ENCODE data around the gene GABARAPL2. TPM values are rescaled to one million over a fixed set of nuclear protein-coding genes. Genes with fewer than 3 reads are reported as not detected.

The GABARAPL2 gene
- total RNA-seq, 4 donors from 2014 or later, result 52.0 to 80.9 (median 61.9) TPM

DNA sequence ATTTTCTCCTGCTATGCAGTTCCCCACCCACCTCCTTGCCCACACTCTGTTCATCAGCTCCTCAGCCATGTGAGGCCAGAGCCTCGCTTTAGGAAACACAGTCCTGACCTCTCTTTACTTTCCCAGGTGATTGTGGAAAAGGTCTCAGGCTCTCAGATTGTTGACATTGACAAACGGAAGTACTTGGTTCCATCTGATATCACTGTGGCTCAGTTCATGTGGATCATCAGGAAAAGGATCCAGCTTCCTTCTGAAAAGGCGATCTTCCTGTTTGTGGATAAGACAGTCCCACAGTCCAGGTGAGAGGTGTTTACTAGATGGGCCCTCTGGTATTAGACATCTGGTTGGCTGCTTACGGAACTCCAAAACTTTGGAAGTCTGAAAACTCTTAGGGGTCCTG lies 1.7 kb downstream of the GABARAPL2 start:
- H3K27ac ChIP-seq, result no peak overlapping the region
- peaks cover 0 to 43% (median 7%) of the 10 kb centered on the region in 4 donors for H3K4me1 ChIP-seq
- peak overlapping the region in 1 of 4 donors; percentile 97 for H3K4me3 ChIP-seq
- no peaks in the 10 kb centered on the region for H3K27me3 ChIP-seq
- TF ChIP-seq CTCF (IDR thresholded peaks at IDR 0.05) (no peak), POLR2A (IDR thresholded peaks at IDR 0.05) (no peak)
- no peak for DNase-seq
- peaks cover 0 to 53% (median 0%) of the 10 kb centered on the region in 3 donors for H3K36me3 ChIP-seq
- no peaks in the 10 kb centered on the region for H3K9me3 ChIP-seq

DNA sequence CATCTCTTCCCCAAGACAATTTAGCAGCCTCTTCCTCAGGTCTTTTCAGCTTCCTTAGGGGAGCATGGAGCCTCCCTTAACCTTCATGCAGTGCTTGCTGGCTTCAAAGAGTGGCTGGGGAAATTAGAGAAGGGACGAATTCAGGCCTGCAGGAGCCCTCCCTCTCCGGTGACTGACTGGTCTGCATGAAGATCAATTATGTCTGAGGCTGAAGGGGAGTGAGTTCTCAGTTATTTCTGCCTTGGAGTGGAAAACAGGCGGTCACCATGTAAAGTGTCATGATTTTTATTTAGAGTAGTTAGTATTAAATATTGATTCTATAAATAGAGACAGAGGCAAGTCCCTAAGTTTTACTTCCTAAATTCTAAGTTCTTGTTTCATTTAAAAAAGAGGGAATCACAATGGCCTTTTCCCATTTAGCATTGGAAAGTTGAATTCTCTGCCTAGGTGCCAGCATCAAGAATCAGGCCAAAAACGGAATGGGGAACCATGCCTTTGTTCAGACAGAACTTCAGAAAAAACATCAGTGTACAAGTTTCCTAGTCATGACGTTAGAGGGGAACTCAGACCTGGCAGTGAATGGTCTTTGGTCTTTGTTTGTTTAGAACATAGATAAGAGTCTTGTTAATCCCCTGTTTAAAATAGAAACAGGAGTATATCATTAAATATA lies 4.4 kb downstream of the GABARAPL2 start:
- no peaks in the 10 kb centered on the region for H3K9me3 ChIP-seq
- no peak overlapping the region for H3K4me3 ChIP-seq
- DNase-seq, result no peak
- TF ChIP-seq POLR2A (IDR thresholded peaks at IDR 0.05) (no peak), CTCF (IDR thresholded peaks at IDR 0.05) (no peak)
- peak overlapping the region in 1 of 4 donors; percentile 7 for H3K27ac ChIP-seq
- no peaks in the 10 kb centered on the region for H3K27me3 ChIP-seq
- peaks cover 0 to 44% (median 7%) of the 10 kb centered on the region in 4 donors for H3K4me1 ChIP-seq
- H3K36me3 ChIP-seq, result peaks cover 0 to 79% (median 0%) of the 10 kb centered on the region in 3 donors

DNA sequence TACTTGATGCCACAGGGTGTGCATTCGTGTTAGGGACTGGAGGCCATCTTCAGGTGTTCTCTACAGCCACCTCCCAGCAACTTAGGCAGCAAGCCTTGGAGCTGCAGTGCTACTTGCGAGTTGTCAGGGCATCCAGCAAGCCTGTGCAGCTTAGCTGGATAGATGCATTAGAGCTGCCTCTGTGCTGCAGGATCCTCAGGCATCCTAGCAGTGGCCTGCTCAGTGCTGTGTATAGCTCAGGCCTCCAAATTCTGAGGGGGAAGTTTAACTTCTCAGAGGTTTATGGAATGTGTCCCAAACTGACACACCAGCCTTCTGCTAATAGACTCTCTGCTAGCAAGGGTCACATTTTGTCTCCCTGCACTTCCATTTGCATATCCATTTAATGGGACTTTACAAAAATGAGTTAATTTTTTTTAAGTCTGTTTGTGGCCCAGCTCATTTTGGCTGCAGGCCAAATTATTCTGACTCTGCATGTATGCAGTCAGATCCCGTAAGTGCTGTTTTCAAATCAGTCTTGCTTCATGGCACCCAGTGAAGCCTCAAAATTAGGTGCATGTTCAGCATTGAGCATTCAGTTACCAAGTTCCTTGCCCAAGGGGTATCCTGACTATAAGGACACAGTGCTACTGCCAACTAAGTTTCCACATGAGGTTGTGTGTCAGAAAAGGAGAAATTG lies 6.8 kb downstream of the GABARAPL2 start:
- Histone ChIP-seq H3K27ac (no peak overlapping the region), H3K36me3 (peaks cover 0 to 100% (median 0%) of the 10 kb centered on the region in 3 donors)

DNA sequence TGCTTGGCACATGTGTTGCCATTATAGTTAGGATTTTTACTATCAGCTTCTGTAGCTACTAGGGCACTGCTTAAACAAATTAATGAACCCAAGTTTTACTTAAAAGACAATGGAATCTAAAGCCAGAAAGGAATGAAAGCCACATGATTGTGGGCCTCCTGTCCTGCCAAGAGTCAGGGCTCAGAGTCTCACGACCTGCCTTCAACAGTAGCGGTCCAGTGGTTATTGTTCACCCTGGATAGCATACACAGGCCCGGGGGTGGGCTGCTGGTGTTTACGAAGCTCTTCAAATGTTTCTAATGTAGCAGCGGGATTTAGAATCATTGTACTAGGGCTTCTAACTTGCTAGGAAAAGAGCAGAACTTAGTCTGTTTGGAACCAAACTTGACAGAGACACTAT lies 7.8 kb downstream of the GABARAPL2 start:
- Histone ChIP-seq H3K4me3 (no peak overlapping the region), H3K9me3 (no peaks in the 10 kb centered on the region), H3K27me3 (no peaks in the 10 kb centered on the region), H3K36me3 (peaks cover 0 to 100% (median 0%) of the 10 kb centered on the region in 3 donors), H3K27ac (no peak overlapping the region), H3K4me1 (peaks cover 0 to 23% (median 0%) of the 10 kb centered on the region in 4 donors)
- no peak for DNase-seq
- no peak for TF ChIP-seq POLR2A (IDR thresholded peaks at IDR 0.05)
- TF ChIP-seq CTCF (IDR thresholded peaks at IDR 0.05), result no peak

More for the DNA sequence above, 6.8 kb downstream of the GABARAPL2 start:
- no peak for TF ChIP-seq CTCF (IDR thresholded peaks at IDR 0.05)
- no peak for TF ChIP-seq POLR2A (IDR thresholded peaks at IDR 0.05)
- H3K27me3 ChIP-seq, result no peaks in the 10 kb centered on the region
- DNase-seq, result no peak
- no peak overlapping the region for H3K4me3 ChIP-seq
- H3K4me1 ChIP-seq, result peaks cover 0 to 32% (median 0%) of the 10 kb centered on the region in 4 donors
- no peaks in the 10 kb centered on the region for H3K9me3 ChIP-seq

DNA sequence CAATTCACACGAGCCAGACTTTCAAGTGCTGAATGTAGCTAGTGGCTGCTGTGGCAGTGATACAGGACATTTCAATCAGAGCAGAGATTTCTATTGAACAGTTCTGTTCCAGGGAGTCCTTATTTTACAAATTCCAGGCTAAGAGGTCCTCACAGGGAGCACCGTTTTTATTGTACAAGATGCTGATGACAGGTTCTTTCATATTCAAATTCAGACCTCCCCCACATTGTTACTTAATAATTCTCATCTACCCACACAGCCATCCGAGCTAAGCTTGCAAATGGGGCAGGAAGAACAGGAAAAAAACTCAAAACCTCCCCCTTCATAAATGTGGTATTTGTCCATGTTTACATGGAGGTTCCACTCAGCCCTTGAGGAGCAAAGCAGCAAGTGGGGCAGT lies 9.8 kb downstream of the GABARAPL2 start:
- Histone ChIP-seq H3K4me3 (no peak overlapping the region), H3K9me3 (no peaks in the 10 kb centered on the region), H3K27ac (no peak overlapping the region), H3K36me3 (peaks cover 0 to 92% (median 0%) of the 10 kb centered on the region in 3 donors), H3K27me3 (no peaks in the 10 kb centered on the region), H3K4me1 (peaks cover 0 to 9% (median 0%) of the 10 kb centered on the region in 4 donors)
- TF ChIP-seq CTCF (IDR thresholded peaks at IDR 0.05), result no peak
- TF ChIP-seq POLR2A (IDR thresholded peaks at IDR 0.05), result no peak
- no peak for DNase-seq
